Measurements from ENCODE around the gene SLC16A4. TPM values are rescaled to one million over a fixed set of nuclear protein-coding genes. Genes with fewer than 3 reads are reported as not detected.
"Not testable (repeated sequence)": the region's sequence is repeated elsewhere in the genome, so short reads cannot be mapped to it uniquely, and the experiment has no call there.

Gene SLC16A4
- 36.8 and 71.9 TPM in 2 replicates for total RNA-seq (ENCODE audit: low replicate concordance)

DNA sequence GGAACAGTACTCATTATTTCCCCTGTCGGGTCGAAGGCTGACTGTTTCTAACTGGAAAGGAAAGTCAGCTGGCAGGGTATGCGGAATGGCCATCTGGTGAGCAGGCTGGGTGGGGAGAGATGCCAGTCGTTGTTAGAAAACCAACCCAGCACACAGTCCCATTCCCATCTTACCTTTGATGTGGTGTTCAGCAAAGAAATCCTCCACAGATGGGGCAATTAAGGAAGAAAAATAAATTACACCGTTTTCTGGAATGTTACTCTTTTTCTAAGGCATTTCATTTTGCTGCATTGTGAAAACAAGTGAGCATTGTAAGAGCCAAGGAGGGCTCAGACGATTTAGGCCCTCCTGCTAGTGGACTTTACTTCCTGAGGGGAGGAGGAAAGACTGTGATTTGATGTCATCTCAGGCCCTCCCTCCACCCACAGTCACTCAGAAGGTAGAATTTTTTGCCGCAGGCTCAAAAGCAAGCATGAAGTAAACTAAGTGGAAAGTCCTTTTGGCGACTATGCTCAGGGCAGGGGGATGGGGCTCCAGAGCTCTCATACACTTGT lies at the start of gene SLC16A4:
Gene SLC16A4 (minus strand): TSS at position 335 of the 554 bp plus-strand sequence. CDS start 1,703 bp downstream, outside the sequence.
- DNase-seq (ENCODE audit: low read depth), result peak; percentile 76
- TF ChIP-seq, protein P1, sequence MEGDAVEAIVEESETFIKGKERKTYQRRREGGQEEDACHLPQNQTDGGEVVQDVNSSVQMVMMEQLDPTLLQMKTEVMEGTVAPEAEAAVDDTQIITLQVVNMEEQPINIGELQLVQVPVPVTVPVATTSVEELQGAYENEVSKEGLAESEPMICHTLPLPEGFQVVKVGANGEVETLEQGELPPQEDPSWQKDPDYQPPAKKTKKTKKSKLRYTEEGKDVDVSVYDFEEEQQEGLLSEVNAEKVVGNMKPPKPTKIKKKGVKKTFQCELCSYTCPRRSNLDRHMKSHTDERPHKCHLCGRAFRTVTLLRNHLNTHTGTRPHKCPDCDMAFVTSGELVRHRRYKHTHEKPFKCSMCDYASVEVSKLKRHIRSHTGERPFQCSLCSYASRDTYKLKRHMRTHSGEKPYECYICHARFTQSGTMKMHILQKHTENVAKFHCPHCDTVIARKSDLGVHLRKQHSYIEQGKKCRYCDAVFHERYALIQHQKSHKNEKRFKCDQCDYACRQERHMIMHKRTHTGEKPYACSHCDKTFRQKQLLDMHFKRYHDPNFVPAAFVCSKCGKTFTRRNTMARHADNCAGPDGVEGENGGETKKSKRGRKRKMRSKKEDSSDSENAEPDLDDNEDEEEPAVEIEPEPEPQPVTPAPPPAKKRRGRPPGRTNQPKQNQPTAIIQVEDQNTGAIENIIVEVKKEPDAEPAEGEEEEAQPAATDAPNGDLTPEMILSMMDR (IDR thresholded peaks at IDR 0.05; ENCODE audit: insufficient read depth, low read length), result no peak
- H3K4me3 ChIP-seq (ENCODE audit: low read depth, low read length), result peak within 1 kb of the TSS; percentile 64

DNA sequence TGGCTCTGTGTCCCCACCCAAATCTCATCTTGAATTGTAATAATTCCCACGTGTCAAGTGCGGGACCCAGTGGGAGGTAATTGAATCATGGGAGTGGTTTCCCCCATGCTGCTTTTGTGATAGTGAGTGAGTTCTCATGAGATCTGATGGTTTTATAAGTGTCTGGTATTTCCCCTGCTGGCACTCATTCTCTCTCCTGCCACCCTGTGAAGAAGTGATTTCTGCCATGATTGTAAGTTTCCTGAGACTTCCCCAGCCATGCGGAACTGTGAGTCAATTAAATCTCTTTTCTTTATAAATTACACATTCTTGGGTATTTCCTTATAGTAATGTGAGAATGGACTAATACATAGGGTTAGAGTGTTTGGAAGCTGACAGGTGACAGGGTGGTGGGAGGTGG lies 49.0 kb upstream of the SLC16A4 start:
- not testable (repeated sequence) for H3K4me3 ChIP-seq (ENCODE audit: low read depth, low read length); DNase-seq (ENCODE audit: low read depth)

DNA sequence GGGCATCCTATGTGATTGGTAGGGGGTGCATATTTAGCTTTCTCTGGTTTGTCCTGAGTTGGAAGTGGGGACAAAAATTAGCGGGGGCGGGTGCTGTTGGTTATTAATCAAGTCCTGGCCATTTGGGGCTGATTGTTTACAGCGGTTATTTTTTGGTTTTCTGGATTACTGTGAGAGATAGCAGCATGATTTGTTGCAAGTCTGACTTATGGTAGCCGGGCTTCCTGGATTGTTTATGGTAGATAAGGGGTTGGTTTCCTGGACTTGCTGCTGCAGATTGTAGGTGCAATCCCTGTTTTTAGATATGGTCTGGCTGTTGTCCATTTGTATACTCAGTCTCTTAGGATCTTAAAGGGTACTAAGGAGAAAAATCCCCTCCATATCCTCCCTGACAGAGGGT lies 48.1 kb upstream of the SLC16A4 start:
- TF ChIP-seq, protein P1 (IDR thresholded peaks at IDR 0.05; ENCODE audit: insufficient read depth, low read length), result no peak
- peak; percentile 24 for DNase-seq (ENCODE audit: low read depth)
- H3K4me3 ChIP-seq (ENCODE audit: low read depth, low read length), result no peak overlapping the region

DNA sequence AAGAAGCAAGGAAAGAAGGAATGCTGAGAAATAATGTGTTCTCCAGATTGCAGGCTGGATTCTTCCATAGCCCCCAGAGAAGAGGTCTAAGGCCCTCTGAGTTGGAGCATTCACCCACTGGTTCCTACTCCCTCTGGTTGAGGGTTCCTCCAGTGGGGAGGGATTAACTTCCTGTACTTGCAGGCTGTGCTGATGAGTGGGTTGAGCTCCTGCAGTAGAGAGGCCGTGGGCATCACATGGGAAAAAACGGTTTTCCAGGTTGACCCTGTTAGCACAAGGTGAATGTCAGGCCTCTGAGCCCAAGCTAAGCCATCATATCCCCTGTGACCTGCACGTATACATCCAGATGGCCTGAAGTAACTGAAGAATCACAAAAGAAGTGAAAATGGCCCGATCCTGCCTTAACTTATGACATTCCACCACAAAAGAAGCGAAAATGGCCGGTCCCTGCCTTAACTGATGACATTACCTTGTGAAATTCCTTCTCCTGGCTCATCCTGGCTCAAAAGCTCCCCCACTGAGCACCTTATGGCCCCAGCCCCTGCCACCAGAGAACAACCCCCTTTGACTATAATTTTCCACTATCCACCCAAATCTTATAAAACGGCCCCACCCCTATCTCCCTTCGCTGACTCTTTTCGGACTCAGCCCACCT lies 46.9 kb upstream of the SLC16A4 start:
- H3K4me3 ChIP-seq (ENCODE audit: low read depth, low read length); DNase-seq (ENCODE audit: low read depth): not testable (repeated sequence)

DNA sequence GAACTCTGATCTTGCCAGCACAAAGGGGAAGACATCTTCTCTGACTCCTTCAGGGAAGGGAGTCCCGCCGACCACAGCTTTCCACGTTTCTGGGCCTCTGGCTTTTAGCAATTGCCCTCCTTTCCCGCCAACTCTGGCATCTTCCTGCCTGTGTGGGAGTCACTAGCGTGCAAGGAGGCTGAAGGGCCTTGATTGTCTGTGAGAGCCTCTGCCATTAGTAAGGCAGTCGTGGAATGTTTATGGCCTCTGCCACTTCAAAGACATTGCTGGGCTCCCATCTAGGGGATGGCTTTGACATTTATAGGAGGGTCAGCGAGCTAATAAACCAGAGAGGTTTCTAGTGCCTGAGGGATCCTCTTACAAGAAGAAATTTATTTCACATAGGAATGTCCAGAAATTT lies 45.8 kb upstream of the SLC16A4 start:
- DNase-seq (ENCODE audit: low read depth), result peak; percentile 20
- TF ChIP-seq, protein P1 (IDR thresholded peaks at IDR 0.05; ENCODE audit: insufficient read depth, low read length), result no peak
- H3K4me3 ChIP-seq (ENCODE audit: low read depth, low read length), result no peak overlapping the region

DNA sequence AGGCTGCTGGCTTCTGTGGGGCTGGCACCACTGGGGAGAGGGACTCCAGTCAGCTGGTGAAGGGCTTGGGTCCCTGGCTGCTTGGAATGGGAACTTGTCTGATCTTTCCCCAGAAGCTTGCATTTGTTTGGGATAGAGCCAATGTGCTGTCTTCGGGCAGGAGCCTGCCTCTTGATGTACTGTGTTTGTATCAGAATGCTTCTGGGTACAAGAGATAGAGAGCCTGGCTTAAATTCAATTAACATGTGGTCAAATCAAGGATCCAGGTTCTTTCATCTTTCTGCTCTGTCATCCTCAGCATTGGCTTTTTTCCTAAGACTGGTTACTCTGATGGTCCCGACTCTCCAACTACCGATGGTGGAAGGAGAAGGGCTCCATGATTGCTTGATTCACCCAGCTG lies 44.1 kb upstream of the SLC16A4 start:
- no peak for DNase-seq (ENCODE audit: low read depth)
- TF ChIP-seq, protein P1 (IDR thresholded peaks at IDR 0.05; ENCODE audit: insufficient read depth, low read length), result no peak
- no peak overlapping the region for H3K4me3 ChIP-seq (ENCODE audit: low read depth, low read length)

DNA sequence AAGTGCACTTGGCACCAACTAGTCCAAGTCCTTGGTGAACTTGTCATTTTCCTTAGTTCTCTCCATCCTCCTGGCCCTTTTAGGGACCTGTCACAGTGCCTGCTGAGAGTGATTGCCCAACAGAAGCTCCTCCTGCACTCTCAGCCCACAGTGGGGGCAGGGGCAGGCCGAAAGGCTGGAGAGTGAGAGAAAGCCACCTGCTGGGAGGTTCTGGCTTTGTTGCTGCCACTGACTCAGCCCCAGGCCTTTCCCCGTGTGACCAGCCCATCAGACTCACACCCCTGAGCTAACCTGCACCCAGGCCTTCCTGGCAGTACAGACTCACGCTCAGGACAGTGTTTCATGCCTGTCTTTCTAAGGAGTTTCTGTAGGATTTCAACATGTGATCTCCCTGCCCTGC lies 43.0 kb upstream of the SLC16A4 start:
- H3K4me3 ChIP-seq (ENCODE audit: low read depth, low read length), result no peak overlapping the region
- DNase-seq (ENCODE audit: low read depth), result peak; percentile 30
- TF ChIP-seq, protein P1 (IDR thresholded peaks at IDR 0.05; ENCODE audit: insufficient read depth, low read length), result peak; percentile 27

DNA sequence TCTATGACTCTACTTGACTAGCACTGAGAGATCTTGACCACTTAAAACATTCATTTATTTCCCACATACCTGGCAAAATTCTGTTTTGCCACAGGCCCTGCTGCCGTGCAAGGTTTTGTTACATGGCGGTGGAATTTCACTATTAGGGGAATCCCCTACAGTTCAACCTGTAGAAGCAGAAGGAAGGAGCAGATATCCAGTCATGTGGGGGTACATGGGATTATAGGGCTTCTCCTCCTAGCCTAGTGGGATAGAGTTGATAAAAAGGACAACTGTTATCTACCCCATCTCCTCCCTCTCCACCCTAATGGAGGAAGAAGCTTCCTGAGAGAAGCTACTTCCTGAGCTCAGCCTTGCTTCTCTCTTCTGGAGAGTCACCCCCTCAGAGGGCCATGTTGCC lies 42.4 kb upstream of the SLC16A4 start:
- no peak overlapping the region for H3K4me3 ChIP-seq (ENCODE audit: low read depth, low read length)
- TF ChIP-seq, protein P1 (IDR thresholded peaks at IDR 0.05; ENCODE audit: insufficient read depth, low read length), result no peak
- DNase-seq (ENCODE audit: low read depth), result no peak
